Measurements from ENCODE around the gene PGAM5.

PGAM5 gene

DNA sequence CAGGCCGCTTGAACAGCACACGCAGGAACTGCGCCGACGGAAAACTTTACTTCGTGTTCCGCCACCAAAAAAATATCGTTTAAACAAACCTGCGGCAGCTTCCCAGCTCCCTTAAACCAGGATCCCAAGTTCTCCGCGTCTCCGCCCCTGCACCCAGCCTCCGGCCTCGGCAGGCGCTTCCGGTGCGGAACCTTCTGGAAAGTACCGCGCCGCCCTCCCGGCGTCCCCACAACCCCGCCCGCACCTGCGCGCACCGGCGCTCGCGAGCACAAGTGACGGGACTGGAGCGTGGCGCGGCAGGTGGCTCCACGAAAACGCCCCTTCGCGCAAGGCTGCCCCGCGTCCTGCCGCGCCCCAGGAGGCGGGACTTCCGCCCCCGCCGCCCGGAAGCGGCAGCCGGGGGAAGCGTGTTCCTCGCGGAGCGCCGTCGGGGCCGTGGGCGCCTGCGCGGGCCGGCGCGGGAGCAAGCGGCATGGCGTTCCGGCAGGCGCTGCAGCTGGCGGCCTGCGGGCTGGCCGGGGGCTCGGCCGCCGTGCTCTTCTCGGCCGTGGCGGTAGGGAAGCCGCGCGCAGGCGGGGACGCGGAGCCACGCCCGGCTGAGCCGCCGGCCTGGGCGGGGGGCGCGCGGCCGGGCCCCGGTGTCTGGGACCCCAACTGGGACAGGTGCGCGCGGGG is at the start of gene PGAM5:
Gene PGAM5, plus strand, starts transcription at position 438 of the 675 bp plus-strand sequence. Its CDS starts 35 bp downstream, at position 473.
- TF ChIP-seq, protein P1, sequence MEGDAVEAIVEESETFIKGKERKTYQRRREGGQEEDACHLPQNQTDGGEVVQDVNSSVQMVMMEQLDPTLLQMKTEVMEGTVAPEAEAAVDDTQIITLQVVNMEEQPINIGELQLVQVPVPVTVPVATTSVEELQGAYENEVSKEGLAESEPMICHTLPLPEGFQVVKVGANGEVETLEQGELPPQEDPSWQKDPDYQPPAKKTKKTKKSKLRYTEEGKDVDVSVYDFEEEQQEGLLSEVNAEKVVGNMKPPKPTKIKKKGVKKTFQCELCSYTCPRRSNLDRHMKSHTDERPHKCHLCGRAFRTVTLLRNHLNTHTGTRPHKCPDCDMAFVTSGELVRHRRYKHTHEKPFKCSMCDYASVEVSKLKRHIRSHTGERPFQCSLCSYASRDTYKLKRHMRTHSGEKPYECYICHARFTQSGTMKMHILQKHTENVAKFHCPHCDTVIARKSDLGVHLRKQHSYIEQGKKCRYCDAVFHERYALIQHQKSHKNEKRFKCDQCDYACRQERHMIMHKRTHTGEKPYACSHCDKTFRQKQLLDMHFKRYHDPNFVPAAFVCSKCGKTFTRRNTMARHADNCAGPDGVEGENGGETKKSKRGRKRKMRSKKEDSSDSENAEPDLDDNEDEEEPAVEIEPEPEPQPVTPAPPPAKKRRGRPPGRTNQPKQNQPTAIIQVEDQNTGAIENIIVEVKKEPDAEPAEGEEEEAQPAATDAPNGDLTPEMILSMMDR (conservative IDR thresholded peaks at IDR 0.05; ENCODE audit: control insufficient read depth, insufficient read depth, low read depth, low read length), result no peak
- peak; percentile 59 for DNase-seq (ENCODE audit: low read depth)
- peak within 1 kb of the TSS; percentile 72 for H3K4me3 ChIP-seq (ENCODE audit: control insufficient read depth, low read depth, low read length)

DNA sequence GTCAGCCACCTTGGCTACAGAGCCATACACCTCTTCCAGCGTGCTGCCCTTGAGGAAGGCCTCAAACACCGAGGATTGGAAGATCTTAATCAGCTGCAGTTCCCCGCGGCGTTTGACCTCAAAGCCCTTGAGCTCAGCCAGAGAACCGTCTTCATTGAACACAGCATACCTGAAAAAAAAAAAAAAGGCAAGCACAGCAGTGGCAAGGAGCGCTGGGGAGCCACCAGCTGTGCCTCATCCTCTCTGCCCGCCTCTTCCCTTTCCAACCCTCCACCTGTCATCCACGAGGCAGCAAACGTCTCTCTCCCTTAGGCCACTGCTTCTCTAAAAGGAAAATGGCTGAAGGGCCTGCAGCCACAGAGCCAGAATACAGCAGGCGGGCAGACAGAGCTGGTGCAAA is 49.6 kb upstream of the PGAM5 start:
- TF ChIP-seq, protein P1 (conservative IDR thresholded peaks at IDR 0.05; ENCODE audit: control insufficient read depth, insufficient read depth, low read depth, low read length), result no peak
- DNase-seq (ENCODE audit: low read depth), result no peak
- no peak overlapping the region for H3K4me3 ChIP-seq (ENCODE audit: control insufficient read depth, low read depth, low read length)

DNA sequence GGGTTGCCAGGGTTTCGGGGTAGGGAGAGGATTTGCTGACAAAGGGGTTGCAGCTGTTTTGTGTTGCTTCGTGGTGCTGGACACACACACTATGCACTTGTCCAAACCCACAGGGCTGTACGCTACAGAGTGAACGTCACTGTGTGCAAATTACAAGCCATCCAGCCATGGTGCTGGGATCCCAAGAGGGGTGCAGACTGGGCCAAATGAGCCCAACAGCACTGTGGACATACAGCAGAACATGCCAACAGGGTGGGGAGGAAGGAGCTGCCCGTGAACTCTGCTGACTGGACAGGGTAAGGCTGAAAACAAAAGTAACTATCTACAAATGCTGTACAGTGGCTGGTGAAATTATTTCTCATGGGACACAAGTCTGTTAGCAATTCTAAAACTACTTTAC is 48.7 kb upstream of the PGAM5 start:
- no peak overlapping the region for H3K4me3 ChIP-seq (ENCODE audit: control insufficient read depth, low read depth, low read length)
- TF ChIP-seq, protein P1 (conservative IDR thresholded peaks at IDR 0.05; ENCODE audit: control insufficient read depth, insufficient read depth, low read depth, low read length), result no peak
- DNase-seq (ENCODE audit: low read depth), result no peak

DNA sequence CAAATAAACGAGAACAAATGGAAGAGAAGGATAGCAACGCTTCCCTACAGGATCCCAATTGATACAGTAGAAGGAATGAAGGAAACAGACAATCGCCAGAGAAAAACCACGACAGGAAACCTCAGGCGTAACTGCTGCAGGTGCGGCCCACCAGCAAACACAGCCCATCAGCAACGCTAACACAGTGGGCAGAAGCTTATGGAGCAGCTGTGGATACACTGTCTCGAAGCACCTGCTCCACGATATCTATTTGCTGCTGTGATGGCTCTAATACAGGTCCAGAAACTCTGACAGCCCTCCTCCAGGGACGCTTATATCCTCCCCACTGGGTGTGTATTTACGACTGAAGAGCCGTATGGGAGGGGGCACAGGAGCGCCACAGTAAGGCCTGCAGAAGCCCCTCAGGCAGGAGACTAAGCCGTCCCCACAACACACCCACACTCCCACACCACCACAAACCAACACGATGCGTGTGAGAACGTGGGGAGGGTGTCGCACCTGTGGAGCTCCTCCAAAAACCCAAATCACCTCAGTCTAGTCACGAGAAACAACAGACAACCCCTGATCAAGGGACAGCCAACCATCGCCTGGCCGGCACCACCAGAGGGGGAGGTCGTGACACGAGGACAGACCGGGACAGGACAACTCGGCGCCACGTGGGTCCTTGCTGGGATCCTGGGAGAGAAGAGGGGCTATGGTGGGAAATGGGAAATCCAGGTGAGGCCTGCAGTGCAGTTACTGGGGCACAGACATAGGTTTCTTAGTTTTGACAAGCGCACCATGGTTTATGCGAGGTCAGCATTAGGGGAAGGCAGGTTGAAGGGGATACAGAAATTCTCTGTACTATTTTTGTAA is 47.5 kb upstream of the PGAM5 start:
- DNase-seq (ENCODE audit: low read depth), result no peak
- TF ChIP-seq, protein P1 (conservative IDR thresholded peaks at IDR 0.05; ENCODE audit: control insufficient read depth, insufficient read depth, low read depth, low read length), result no peak
- no peak overlapping the region for H3K4me3 ChIP-seq (ENCODE audit: control insufficient read depth, low read depth, low read length)

DNA sequence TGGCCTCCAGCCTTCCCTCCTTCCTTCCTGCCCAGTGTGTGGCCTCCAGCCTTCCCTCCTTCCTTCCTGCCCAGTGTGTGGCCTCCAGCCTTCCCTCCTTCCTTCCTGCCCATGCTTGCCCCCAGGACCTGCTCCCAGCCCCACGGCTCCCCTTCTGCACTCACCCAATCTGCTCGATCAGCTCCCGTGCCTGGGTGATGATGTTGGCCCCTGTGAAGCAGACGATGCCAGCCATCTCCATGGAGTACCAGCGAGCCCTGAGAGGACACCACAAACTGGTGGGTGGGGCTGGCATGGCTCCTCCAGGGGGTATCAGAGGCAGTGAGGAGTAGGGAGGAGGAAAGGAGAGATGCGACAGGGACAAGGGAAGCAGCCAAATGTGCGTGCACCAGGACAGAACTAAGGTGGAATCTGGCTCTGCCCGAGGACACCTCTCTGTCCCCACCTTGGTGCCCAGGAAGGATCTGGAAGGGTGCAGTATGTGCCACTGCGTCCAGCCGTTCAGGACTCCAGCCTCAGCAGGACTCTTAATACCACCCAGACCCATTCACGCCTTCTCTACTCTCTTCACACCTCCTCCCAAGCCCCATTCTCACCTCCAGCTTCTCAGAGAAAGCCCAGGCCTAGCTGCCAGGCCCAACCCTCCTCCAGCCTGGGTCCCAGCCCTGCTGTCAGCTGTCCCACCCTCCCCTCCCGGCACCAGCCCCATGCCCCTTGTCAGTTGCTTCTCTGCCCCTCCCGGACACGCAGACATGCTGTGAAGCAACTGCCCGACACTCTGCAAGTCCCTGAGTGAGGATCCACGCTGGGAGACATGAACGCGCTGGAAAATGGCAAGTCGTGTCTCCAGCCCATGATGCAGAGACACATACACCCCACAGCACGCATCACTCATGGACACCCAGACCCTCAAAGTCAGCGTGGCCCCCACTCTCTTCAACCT is 46.2 kb upstream of the PGAM5 start:
- TF ChIP-seq, protein P1 (conservative IDR thresholded peaks at IDR 0.05; ENCODE audit: control insufficient read depth, insufficient read depth, low read depth, low read length), result no peak
- DNase-seq (ENCODE audit: low read depth), result no peak
- H3K4me3 ChIP-seq (ENCODE audit: control insufficient read depth, low read depth, low read length), result no peak overlapping the region

DNA sequence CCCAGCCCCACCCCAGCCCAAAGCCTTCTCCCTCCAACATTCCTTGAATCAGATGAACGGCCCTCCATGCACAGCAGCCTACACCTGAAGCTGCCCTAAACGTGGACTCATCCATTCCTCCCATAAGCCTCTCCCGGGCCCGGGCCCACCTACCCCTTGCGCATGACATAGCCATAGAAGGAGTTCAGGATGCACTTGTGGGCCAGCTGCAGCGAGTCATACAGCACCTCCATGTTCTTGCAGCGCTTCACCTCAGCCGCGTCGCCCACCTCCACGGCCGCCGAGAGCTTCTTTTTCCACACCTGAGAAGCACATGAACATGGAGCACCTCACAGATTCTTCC is 45.5 kb upstream of the PGAM5 start:
- DNase-seq (ENCODE audit: low read depth), result no peak
- TF ChIP-seq, protein P1 (conservative IDR thresholded peaks at IDR 0.05; ENCODE audit: control insufficient read depth, insufficient read depth, low read depth, low read length), result no peak
- no peak overlapping the region for H3K4me3 ChIP-seq (ENCODE audit: control insufficient read depth, low read depth, low read length)
